ENCODE results near the gene C19orf33. TPM values are rescaled to one million over a fixed set of nuclear protein-coding genes. Genes with fewer than 3 reads are reported as not detected.

The C19orf33 gene
- total RNA-seq, 1 donor from 2014 or later, result 0.58 TPM

DNA sequence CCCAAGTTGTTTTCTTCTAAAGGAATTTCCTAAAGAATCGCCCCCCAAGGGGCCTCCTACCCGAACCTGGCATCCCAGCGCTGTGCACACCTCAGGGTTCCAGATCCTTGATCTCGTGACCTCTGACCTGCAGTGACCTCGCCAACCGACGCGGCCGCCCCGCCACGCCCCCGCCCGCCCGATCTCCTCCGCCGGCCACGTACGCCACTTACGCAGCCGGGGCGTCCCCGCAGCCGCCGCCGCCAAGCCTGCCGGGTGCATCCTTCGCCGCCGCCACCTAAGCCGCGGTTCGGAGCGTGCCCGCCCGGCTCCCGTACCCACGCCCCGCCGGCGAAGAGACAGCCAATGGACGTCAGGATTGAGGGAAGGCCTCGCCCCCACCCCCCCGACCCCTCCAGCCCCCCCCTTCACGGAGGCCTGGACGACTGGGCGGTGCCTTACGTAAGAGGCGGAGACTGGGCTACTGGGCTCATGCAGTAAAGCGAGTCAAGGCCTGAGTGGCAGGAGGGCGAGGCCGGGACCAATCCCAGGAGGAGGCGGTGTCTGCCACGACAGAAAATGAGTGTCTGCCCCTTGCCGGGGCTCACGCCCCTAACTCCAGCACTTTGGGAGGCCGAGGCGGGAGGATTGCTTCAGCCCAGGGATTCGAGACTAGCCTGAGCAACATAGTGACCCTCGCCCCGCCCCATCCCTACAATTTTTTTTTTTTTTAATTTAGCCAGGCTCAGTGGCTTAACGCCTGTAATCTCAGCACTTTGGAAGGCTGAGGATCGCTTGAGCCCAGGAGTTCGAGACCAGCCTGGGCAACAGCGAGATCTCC lies 11.8 kb downstream of the C19orf33 start, which contains the start of gene YIF1B:
Gene YIF1B (minus strand): TSS at position 291 of the 820 bp plus-strand sequence. CDS start 30 bp downstream, at position 261.
- CTCF ChIA-PET, result no interaction called here
- H3K4me3 Mint-ChIP-seq, result peak within 1 kb of the TSS; percentile 85
- TF ChIP-seq, protein P1, sequence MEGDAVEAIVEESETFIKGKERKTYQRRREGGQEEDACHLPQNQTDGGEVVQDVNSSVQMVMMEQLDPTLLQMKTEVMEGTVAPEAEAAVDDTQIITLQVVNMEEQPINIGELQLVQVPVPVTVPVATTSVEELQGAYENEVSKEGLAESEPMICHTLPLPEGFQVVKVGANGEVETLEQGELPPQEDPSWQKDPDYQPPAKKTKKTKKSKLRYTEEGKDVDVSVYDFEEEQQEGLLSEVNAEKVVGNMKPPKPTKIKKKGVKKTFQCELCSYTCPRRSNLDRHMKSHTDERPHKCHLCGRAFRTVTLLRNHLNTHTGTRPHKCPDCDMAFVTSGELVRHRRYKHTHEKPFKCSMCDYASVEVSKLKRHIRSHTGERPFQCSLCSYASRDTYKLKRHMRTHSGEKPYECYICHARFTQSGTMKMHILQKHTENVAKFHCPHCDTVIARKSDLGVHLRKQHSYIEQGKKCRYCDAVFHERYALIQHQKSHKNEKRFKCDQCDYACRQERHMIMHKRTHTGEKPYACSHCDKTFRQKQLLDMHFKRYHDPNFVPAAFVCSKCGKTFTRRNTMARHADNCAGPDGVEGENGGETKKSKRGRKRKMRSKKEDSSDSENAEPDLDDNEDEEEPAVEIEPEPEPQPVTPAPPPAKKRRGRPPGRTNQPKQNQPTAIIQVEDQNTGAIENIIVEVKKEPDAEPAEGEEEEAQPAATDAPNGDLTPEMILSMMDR (IDR thresholded peaks at IDR 0.05), result no peak
- H3K36me3 Mint-ChIP-seq (ENCODE audit: low read depth), result no peaks in the 10 kb centered on the region
- peaks cover 49% of the 10 kb centered on the region for H3K4me1 Mint-ChIP-seq
- H3K9me3 Mint-ChIP-seq, result no peaks in the 10 kb centered on the region
- H3K27ac Mint-ChIP-seq, result peak within 1 kb of the TSS; percentile 94
- H3K27me3 Mint-ChIP-seq, result no peaks in the 10 kb centered on the region
- DNase-seq (peak; percentile 89), ATAC-seq (ENCODE audit: low read depth) (peak; percentile 92)
- intact Hi-C loops (cut with micrococcal nuclease), result loop anchor here (1.0 to 10.0 kb wide), 6 partner anchors 19 to 1129 kb away; partner anchors contain the start of genes CATSPERG, PSMD8, SIPA1L3 and SPINT2
- POLR2A ChIA-PET, result no interaction called here

DNA sequence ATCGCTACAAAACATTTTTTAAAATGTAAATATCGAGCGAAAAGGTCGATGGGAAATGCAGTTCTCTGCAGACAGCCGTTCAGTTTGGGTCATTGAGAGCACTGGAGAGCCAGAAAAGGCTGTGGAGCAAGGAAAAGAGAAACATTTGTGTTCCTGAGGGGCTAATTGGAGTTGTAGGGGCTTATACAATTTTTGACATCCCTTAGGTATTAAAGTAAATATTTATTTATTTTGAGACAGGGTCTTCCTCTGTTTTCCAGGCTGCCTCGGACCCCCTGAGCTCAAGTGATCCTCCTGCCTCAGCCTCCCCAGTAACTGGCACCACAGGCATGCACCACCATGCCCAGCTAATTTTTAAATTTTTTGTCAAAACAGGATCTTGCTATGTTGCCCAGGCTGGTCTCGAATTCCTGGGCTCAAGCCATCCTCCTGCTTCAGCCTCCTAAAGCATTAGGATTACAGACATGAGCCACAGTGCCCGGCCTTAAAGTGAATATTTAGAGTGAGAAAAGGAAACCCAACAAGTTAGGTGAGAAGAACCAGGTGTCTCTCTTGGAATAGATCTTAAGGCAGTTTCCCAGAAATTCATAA lies 12.5 kb downstream of the C19orf33 start:
- peak; percentile 2 for ATAC-seq (ENCODE audit: low read depth)
- no peaks in the 10 kb centered on the region for H3K36me3 Mint-ChIP-seq (ENCODE audit: low read depth)
- H3K4me1 Mint-ChIP-seq, result peaks cover 55% of the 10 kb centered on the region
- POLR2A ChIA-PET, result no interaction called here
- no peaks in the 10 kb centered on the region for H3K27me3 Mint-ChIP-seq
- peak overlapping the region; percentile 94 for H3K27ac Mint-ChIP-seq
- peak overlapping the region; percentile 85 for H3K4me3 Mint-ChIP-seq
- intact Hi-C loops (cut with micrococcal nuclease), result loop anchor here (1.0 to 10.0 kb wide), 6 partner anchors 19 to 1128 kb away; partner anchors contain the start of genes CATSPERG, PSMD8, SIPA1L3 and SPINT2
- CTCF ChIA-PET, result no interaction called here
- no peaks in the 10 kb centered on the region for H3K9me3 Mint-ChIP-seq
- no peak for DNase-seq
- TF ChIP-seq, protein P1 (IDR thresholded peaks at IDR 0.05), result no peak

DNA sequence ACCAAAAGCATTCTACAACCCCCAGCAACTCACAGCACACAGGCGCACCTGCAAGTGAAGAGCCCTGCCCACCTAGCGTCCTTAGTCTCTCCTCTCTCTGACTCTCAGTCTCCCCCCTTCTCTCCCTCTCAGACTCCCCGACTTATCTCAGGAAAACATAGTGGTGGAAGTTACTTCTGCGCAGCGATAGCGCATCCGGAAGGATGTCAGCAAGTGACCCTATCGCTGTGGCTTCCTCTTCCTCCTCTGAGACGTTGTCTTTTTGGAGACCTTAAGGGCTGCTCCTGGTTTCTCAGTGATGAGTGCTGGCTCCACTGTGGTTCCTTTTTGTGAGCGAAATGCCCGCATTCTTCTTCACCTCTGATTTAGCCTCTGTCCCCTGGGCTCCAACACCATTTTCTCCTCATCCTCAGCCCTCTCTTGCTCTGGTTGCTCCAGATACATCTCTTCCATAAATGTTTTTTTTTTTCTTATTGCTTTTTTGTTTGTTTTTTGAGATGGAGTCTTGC lies 13.1 kb downstream of the C19orf33 start:
- DNase-seq (no peak), ATAC-seq (ENCODE audit: low read depth) (no peak)
- Mint-ChIP-seq H3K36me3 (ENCODE audit: low read depth) (no peaks in the 10 kb centered on the region), H3K4me1 (peaks cover 56% of the 10 kb centered on the region), H3K27ac (peak overlapping the region; percentile 85), H3K27me3 (no peaks in the 10 kb centered on the region), H3K4me3 (peak overlapping the region; percentile 85), H3K9me3 (no peaks in the 10 kb centered on the region)
- POLR2A ChIA-PET, result interaction anchor here (0.7 kb wide), 1 partner anchor 561 kb away, joined by 3 read pairs; the partner anchor contains the start of gene RINL
- TF ChIP-seq, protein P1 (IDR thresholded peaks at IDR 0.05), result no peak
- intact Hi-C loops (cut with micrococcal nuclease), result loop anchor here (2.0 to 10.0 kb wide), 3 partner anchors 410 to 1128 kb away; partner anchors contain the start of genes SIPA1L3, SUPT5H and WDR87
- CTCF ChIA-PET, result no interaction called here

DNA sequence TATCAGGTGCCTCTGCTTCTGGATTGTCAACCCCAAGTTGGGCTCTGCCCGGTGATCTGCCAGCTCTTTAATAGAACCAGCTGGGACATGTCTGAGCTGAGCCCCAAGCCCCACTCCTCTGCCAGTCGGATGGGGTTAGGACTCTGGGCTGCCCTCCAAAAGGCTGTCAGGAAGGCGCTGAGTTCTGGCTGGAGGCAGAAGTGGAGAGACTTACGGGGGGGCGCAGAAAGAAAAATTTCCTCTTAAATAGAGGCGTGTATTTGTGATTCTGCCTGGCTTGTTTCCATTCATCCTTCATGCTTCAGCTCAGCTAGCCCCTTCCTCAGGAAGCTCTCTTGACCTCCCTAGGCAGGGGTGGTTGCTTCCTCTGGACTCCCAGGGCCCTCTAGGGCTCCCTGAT lies 14.6 kb downstream of the C19orf33 start:
- DNase-seq (no peak), ATAC-seq (ENCODE audit: low read depth) (no peak)
- H3K9me3 Mint-ChIP-seq, result no peaks in the 10 kb centered on the region
- H3K4me3 Mint-ChIP-seq, result peak overlapping the region; percentile 84
- intact Hi-C loops (cut with micrococcal nuclease), result loop anchor here (5.0 to 10.0 kb wide), 2 partner anchors 411 to 1126 kb away; partner anchors contain the start of genes SIPA1L3, SUPT5H and WDR87
- H3K4me1 Mint-ChIP-seq, result peaks cover 44% of the 10 kb centered on the region
- TF ChIP-seq, protein P1 (IDR thresholded peaks at IDR 0.05), result no peak
- no peak overlapping the region for H3K27ac Mint-ChIP-seq
- CTCF ChIA-PET, result interaction anchor here (1.6 kb wide), 1 partner anchor 14 kb away, joined by 5 read pairs; no protein-coding TSS in a partner anchor
- POLR2A ChIA-PET, result interaction anchor here (0.5 to 3.1 kb wide), 5 partner anchors 55 to 300 kb away, joined by 4 to 11 read pairs (median 5); partner anchors contain the start of genes PSMD8 and SPINT2
- H3K36me3 Mint-ChIP-seq (ENCODE audit: low read depth), result no peaks in the 10 kb centered on the region
- H3K27me3 Mint-ChIP-seq, result no peaks in the 10 kb centered on the region
